Measurements from ENCODE around the gene PUM2.
A peak's percentile ranks its signal among the peaks of the same experiment; 100 is the strongest.
"Not testable (repeated sequence)": the region's sequence is repeated elsewhere in the genome, so short reads cannot be mapped to it uniquely, and the experiment has no call there.

The PUM2 gene

DNA sequence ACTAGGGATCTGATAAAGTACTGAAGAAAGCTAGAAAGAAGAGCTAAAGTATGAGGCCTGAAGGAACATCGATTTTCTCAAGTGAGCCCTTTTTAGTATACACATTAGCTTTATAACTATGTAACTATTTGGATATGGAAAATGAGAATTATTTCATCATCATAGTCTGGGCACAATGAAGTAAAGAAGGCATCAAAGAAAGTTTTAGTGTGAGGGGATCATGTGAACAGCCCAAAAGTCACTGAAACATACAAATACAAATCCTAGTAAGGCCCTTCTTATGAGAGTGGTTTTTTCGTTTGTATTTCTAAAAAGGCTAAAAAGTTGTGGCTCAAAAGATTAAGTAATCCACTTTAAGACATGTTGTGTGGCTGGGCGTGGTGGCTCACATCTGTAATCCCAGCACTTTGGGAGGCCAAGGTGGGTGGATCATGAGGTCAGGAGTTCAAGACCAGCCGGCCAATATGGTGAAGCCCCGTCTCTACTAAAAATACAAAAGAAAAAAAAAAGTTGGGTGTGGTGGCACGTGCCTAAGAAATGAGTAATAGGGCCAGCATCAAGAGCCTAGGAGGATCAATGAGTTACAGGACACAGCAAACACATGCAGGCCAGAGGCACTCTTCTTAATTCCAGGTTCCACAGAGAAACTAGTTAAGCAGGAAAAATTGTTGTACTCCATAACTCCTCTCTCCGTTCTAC lies 61.9 kb downstream of the PUM2 start:
- DNase-seq, result no peak

DNA sequence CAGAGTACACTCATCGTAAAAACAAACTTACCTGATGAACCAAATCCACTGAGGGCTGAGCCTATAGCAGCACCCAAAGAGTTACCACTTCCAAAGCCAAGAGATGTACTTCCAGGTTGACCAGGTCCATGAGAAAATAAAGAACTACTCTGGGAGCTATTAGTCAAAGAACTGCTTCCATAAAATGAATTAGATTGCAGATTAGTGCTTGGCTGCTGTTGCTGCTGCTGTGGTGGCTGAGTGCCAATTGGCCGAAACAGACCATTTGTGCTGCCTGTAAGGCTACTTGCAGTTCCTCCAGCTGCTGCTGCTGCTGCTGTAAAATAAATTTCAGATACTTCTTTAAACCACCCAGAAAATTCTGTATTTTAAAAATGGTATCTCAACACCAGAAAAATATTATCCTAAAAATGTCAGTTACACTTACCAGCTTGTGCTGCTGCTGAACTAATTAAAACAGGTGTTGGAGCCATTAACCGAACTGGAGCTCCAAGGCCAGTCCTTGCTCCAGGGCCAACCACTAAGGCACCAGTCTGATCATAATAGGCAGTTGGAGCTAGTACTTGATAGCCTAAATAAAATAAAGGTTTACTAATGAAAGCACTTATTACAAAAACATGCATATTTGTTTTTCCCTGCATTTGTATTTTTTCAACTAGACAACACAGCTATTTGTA lies 67.6 kb downstream of the PUM2 start:
- peak; percentile 59 for DNase-seq

DNA sequence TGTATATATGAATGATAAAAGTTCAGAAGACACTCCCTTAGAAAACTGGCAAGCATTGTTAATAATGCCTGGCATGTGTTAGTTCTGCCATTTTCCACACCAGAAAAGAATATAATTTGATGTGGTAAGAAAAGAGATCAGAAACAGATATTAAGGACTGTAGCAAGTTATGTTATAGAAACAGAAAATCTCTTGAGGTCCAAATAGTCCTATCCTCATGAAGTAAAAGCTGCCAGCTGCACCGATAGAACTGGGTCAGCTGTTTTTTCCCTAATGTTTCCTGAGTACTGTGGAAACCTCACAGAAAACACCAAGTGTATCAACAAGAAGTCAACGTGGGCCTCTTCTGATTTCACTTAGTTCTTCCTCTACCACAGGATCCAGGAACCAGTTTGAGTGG lies 68.8 kb downstream of the PUM2 start:
- no peak for DNase-seq

DNA sequence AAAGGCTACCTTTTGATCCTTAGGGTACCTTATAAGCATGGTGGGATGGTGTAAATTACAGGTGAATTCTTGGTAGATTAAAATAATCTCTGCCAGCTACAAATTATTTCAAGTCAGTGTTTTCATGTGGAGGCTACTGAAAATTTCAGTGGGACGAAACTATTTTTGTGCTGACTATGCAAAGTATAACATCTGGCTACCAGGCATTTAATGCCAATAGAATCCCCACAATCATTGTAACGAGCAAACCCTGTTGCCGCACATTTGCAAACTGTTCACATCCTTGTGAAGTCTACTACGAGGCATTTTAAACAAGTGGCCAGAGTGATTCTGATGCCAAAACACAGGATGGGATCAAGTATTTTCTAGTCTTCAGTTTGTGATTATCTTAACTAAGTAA lies 77.6 kb downstream of the PUM2 start:
- DNase-seq, result no peak

DNA sequence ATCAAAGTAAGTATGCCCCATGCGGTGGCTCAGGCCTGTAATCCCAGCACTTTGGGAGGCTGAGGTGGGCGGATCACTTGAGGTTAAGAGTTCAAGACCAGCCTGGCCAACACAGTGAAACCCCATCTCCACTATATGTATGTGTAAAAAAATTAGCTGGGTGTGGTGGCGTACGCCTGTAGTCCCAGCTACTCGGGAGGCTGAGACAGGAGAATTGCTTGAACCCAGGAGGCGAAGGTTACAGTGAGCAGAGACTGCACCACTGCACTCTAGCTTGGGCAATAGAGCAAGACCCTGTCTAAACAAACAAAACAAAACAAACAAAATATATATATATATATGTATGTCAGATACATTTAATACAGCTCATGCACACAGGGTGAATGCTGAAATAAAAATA lies 82.3 kb downstream of the PUM2 start:
- not testable (repeated sequence) for DNase-seq

DNA sequence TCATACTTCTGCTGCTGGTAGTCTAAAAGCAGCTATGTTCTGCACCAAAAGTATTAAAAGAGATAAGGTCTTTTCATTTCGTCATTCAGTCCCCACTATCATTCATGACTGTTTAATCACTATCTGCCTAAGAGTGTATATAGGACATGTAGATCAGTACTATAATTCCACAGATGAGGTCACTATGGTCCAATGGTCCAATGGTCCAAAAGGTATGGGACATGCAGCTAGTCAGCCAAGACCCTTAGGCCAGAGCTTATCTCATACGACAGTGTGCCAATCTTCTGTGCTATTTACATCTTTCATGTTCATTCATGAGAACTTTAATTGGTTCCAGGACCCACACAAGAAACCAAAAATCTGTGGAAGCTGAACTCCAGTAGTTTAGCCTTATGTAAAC lies 83.1 kb downstream of the PUM2 start:
- DNase-seq, result no peak

DNA sequence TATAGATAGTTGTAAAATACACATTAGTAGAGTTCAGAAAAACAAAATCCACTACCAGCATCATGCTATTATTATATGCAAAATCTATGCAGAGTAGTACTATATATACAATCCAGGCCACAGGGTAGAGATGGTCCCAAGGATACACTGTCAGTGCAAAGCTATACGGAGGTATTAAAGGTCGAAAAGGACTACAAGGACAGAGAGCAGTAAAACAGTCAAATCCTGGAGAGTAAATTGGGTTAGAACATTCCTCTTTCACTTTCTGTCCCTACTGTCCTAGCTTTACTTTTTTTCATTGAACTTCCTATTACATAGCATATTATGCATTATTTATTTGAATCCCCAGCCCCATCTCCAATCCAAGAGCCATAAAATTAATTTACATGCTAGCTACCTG lies 86.0 kb downstream of the PUM2 start:
- DNase-seq, result no peak

GRCh38 chr2:20257411-20257810 lies 93.2 kb downstream of the PUM2 start:
- DNase-seq, result no peak

- no peak for DNase-seq
These were observed 95.9 kb downstream of the PUM2 start for GRCh38 chr2:20254731-20255130.

DNA sequence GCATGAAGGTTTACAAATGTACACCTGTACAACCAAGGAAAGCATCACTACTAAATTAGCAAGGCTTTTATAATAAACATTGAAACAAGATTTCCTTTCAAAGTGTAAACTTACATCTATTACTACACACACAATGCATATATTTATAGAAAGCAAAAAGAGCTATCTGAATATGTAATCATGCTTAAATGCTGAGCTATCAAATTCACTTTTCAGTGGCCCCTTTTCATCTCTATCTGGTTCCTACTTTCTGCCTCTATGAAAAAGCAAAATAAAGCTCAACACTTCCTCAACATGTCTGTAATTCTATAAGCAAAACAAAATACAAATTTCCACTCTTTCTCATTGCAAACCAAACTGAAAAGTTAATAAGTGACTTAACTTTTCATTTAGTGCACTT lies 100.2 kb downstream of the PUM2 start:
- DNase-seq, result no peak

- DNase-seq, result no peak
These were observed 101.5 kb downstream of the PUM2 start for GRCh38 chr2:20249170-20249569.

GRCh38 chr2:20247084-20247483 lies 103.6 kb downstream of the PUM2 start:
- DNase-seq, result no peak

DNA sequence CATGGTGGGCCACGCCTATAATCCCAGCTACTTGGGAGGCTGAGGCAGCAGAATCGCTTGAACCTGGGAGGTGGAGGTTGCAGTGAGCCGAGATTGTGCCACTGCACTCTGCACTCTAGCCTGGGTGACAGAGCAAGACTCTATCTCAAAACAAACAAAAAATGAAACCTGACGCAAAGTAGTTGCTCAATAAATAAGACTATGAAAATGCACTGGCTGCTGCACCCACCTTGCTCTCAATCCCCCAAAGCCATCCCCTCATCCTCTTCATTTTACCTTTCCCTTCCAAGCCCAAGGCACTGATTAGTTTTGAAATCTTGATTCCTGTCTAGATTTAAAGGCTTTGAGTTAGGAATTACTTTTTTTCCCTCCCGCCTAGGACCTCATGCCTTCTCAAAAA lies 107.0 kb downstream of the PUM2 start:
- not testable (repeated sequence) for DNase-seq

GRCh38 chr2:20242727-20243377 lies 107.8 kb downstream of the PUM2 start:
- DNase-seq, result no peak

GRCh38 chr2:20241973-20242726 lies 108.5 kb downstream of the PUM2 start:
- no peak for DNase-seq

- DNase-seq, result not testable (repeated sequence)
These were observed 110.4 kb downstream of the PUM2 start for GRCh38 chr2:20240291-20240690.

DNA sequence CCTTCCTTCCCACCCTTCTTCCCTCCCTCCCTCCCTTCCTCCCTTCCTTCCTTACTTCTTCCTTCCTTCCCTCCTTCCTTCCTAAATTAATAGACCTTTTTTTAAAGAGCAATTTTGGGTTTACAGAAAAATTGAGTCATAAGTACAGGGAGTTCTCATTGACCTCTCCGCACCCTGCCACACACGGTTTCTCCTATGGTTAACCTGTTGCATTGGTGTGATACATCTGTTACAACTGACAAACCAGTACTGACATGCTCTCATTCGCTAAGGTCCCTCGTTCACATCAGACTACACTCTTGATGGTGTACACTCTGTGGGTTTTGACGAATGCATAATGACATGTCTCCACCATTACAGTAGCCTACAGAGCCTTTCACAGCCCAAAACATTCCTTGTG lies 114.1 kb downstream of the PUM2 start:
- no peak for DNase-seq

GRCh38 chr2:20235655-20236305 lies 114.9 kb downstream of the PUM2 start:
- no peak for DNase-seq

DNA sequence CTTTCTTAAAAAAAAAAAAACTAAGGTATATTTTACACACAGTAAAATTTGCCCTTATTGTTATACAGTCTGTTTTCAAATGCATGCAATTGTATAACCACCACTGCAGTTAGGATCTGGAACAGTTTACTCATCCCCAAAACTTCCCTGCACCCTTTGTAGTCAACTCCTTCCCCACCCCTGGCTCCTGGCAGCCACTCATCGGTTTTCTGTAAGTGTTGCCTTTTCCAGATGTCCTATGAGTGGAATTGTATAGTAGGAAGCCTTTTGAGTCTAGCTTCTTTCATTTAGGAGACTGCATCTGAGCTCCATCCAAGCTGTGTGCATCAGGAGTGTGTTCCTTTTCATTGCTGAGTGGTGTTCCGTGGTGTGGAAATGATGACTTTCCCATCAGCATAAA lies 116.0 kb downstream of the PUM2 start:
- not testable (repeated sequence) for DNase-seq

- no peak for DNase-seq
These were observed 117.8 kb downstream of the PUM2 start for GRCh38 chr2:20232837-20233207.

DNA sequence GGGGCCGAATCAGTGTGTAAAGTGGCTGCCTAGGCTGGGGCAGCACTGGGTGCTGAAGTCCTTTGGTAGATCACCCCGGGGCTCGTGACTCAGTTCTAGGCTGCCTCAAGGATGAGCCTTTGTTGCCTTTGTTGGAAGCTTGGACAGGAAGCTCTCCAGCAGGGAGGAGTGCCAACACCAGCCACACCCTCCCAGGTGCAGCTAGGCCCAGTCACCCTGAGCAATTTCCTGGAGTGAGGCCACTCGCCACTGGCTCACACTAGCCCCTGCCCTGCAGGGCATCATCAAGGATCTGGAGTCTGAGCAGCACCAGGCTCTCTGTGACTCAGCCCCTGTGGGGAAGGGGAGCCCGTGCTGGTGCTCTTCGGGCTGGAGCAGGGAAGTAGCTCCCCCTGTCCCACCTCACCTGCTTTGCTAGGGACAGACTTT lies 119.0 kb downstream of the PUM2 start:
- no peak for DNase-seq

DNA sequence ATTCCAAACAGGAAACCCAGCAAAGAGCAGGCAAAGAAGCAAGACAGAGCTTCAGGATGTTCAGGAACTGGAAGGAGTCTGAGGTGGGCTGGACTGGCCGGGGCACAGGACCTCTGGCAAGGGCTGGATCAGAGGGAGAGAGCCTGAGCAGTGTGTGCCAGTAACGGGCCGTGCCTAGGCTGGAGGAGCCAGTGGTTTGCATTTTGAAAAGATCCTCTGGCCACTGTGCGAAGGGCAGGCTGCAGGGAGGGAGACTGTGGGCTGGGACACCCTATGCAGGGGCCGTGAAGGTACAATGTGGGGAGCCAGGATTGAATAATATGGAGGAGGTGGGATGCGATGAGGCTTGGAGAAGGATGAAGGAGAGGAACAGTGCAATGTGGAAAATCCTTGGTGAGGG lies 119.5 kb downstream of the PUM2 start:
- no peak for DNase-seq

- DNase-seq, result no peak
These were observed 120.6 kb downstream of the PUM2 start for GRCh38 chr2:20230114-20230425.
